ENCODE measurements around the gene WBP1. TPM values are rescaled to one million over a fixed set of nuclear protein-coding genes. Genes with fewer than 3 reads are reported as not detected.
A peak's percentile ranks its signal among the peaks of the same experiment; 100 is the strongest.

Gene WBP1
- total RNA-seq, 5 donors from 2014 or later (not counting 1 experiment from before 2014, with no cell fraction given): 80.2 to 104 (median 98.2) TPM

DNA sequence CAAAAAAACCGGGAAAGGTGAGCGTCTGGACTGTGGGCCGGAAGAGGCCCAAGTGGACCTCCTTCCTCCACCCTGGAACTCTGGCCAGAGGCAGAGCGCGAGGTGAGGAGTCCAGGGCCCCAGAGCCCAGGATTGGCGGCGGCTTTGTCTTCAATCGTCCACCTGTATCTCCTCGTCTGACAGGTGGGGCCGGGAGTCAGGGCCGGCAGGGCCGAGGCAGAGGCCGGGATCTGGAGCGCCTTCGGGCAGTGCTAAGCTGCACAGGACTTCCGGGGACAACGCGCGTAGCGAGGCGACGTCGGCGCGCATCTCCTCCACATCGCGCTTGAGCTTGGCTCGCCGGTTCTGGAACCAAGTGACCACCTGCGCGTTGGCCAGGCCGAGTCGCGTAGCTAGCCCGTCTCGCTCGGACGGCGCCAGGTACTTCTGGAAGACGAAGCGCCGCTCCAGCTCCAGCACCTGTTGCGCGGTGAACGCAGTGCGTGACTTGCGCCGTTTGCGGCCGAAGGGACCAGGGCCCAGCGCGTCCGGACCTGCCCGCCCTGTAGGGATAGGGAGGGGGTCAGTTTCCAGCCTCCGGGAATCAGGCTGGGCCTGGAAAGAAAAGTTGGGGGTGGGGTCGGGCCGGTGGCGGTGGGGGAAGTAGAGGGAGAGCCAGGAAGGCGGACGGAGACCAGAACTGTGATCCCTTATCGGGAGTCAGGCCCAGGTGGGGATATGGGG is 39.7 kb downstream of the WBP1 start:
- H3K27ac Mint-ChIP-seq: peak overlapping the region in 1 of 2 donors; percentile 52
- peaks cover 16 to 56% of the 10 kb centered on the region in 2 experiments for H3K27me3 ChIP-seq (replicated peaks in 1 of 2; ENCODE audit: control insufficient read depth in 2 of 2, extremely low read depth in 1 of 2, insufficient read depth in 2 of 2, low read length in 1 of 2)
- peaks cover 39 to 49% of the 10 kb centered on the region in 2 donors for H3K27me3 Mint-ChIP-seq

DNA sequence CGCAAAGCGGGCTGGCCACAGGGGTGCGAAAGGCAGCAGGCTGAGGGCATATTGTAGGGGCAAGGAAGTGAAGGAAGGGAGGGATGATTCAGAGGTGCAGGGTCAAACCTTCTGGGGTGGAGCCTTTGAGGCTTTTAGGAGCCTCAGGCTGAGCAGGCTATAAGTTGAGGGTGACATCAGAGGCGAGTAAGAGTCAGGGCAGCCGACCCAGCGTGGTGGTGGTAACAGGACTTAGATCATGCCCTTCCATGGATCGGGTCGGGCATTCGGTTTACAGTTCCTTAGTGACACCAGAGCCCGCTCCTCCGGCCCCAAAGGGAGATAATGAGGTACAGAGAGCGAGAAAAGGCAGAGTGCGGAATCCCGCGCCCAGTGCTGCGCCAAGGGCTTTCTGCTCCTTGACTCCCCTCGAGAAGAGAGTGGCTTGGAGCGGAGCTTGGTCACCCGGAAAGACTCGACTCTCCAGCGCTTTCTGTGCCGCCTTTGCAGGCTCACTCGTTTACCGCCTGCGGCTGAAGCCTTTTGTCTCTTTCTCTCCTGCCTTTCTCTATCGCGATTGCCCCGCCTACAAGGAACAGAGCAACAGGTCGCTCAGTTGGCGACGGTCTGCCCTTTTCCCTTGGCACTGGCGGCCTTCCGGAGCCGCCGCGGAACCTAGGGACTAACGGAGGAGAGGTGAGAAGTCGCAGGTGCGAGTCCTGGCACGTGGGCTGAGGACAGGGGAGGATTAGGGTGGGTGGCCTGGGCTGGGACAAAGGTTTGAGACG is 40.4 kb downstream of the WBP1 start:
- Histone ChIP-seq H3K4me1 (ENCODE audit: control insufficient read depth in 1 of 2, extremely low read depth in 1 of 2, insufficient read depth in 2 of 2, low read length in 2 of 2) (peaks cover 6 to 48% of the 10 kb centered on the region in 2 experiments), H3K27ac (ENCODE audit: low read length) (no peak overlapping the region), H3K36me3 (ENCODE audit: control insufficient read depth in 2 of 2, extremely low read depth in 1 of 2, insufficient read depth in 1 of 2, low read length in 1 of 2) (peaks cover 0 to 4% of the 10 kb centered on the region in 2 donors), H3K4me3 (ENCODE audit: control insufficient read depth in 1 of 2, extremely low read depth in 1 of 2, low read length in 1 of 2) (peak overlapping the region; percentile 48 to 61), H3K9me3 (no peaks in the 10 kb centered on the region), H3K27me3 (replicated peaks in 1 of 2; ENCODE audit: control insufficient read depth in 2 of 2, extremely low read depth in 1 of 2, insufficient read depth in 2 of 2, low read length in 1 of 2) (peaks cover 17 to 64% of the 10 kb centered on the region in 2 experiments)
- peak overlapping the region; percentile 76 to 82 (median 81) for H3K4me3 Mint-ChIP-seq
- CTCF ChIA-PET: interaction anchor here in 1 of 2 donors (0.6 kb wide), 1 partner anchor 519 kb away, joined by 3 read pairs; no protein-coding TSS in a partner anchor
- POLR2A ChIA-PET: interaction anchor here in 1 of 2 donors (0.6 kb wide), 1 partner anchor 25 kb away, joined by 3 read pairs; no protein-coding TSS in a partner anchor
- H3K36me3 Mint-ChIP-seq: peaks cover 7% of the 10 kb centered on the region
- WGBS (ENCODE audit: insufficient coverage): 2% methylated on average over 39 of the region's 41 CpGs
- no peaks in the 10 kb centered on the region for H3K9me3 Mint-ChIP-seq
- DNase-seq (peak in 2 of 35 experiments; percentile 15 to 27), ATAC-seq (replicated peaks in 1 of 4) (peak; percentile 23 to 41 (median 30))
- peaks cover 39 to 56% of the 10 kb centered on the region in 2 donors for H3K27me3 Mint-ChIP-seq
- H3K27ac Mint-ChIP-seq: peak overlapping the region in 1 of 2 donors; percentile 52
- peaks cover 25 to 44% (median 40%) of the 10 kb centered on the region in 3 donors for H3K4me1 Mint-ChIP-seq

More for the DNA sequence above, 39.7 kb downstream of the WBP1 start:
- Mint-ChIP-seq H3K36me3 (peaks cover 12% of the 10 kb centered on the region), H3K4me1 (peaks cover 25 to 38% (median 32%) of the 10 kb centered on the region in 3 donors), H3K4me3 (peak overlapping the region; percentile 76 to 82 (median 81)), H3K9me3 (no peaks in the 10 kb centered on the region)
- no peaks in the 10 kb centered on the region for H3K9me3 ChIP-seq
- H3K4me1 ChIP-seq (ENCODE audit: control insufficient read depth in 1 of 2, extremely low read depth in 1 of 2, insufficient read depth in 2 of 2, low read length in 2 of 2): peaks cover 6 to 40% of the 10 kb centered on the region in 2 experiments
- POLR2A ChIA-PET: no interaction called here
- CTCF ChIA-PET: interaction anchor here in 1 of 2 donors (0.6 kb wide), 1 partner anchor 518 kb away, joined by 3 read pairs; no protein-coding TSS in a partner anchor
- H3K4me3 ChIP-seq (ENCODE audit: control insufficient read depth in 1 of 2, extremely low read depth in 1 of 2, low read length in 1 of 2): peak overlapping the region; percentile 48 to 64
- ATAC-seq (replicated peaks in 1 of 4) (peak in 3 of 4 experiments; percentile 38 to 62 (median 43)), DNase-seq (peak in 1 of 35 experiments; percentile 54)
- WGBS (ENCODE audit: insufficient coverage): 7% methylated on average over 59 of the region's 61 CpGs
- H3K27ac ChIP-seq (ENCODE audit: low read length): no peak overlapping the region
- peaks cover 2 to 12% of the 10 kb centered on the region in 2 donors for H3K36me3 ChIP-seq (ENCODE audit: control insufficient read depth in 2 of 2, extremely low read depth in 1 of 2, insufficient read depth in 1 of 2, low read length in 1 of 2)

DNA sequence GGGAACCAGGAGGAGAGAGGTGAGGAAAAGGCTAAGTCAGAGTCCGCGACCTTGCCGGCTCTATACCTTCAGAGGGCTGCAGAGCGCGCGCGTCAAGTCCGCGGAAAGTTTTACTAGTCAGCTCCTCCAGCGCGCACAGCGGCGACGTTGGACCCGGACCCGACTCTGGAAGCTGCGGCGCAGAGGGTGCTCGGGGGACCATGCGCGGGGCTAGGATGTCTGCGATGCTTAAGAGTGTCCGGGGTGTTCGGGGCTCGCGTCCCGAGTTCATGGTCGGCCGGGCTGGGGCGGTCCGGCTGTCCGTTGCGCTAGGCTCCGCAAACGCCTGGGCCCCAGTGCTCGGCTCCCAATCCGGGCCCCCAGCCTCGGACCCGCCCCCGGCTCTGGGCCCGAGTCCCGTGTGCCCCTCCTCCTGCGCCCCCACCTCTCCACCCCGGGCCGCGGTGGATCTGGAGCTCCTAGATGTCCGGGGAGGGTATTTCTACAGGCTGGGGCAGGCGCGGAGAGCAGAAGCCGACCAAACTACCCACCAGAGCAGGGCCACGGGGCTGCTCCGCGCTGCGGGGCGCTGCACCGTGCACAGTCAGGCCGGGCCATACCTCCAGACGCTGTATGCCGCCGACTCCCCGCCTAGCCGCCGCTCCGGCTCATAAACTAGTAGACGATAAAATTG is 41.2 kb downstream of the WBP1 start, which contains the start of gene LBX2:
TSS of gene LBX2 (minus strand) at position 337 of the 673 bp plus-strand sequence. CDS start at position 271, 66 bp downstream.
- peak in 2 of 35 experiments; percentile 22 to 38 for DNase-seq
- Mint-ChIP-seq H3K36me3 (peaks cover 5% of the 10 kb centered on the region), H3K9me3 (no peaks in the 10 kb centered on the region), H3K27ac (peak within 1 kb of the TSS in 1 of 2 donors; percentile 52), H3K4me1 (peaks cover 31 to 51% (median 46%) of the 10 kb centered on the region in 3 donors), H3K4me3 (peak within 1 kb of the TSS; percentile 76 to 82 (median 81)), H3K27me3 (peaks cover 44 to 63% of the 10 kb centered on the region in 2 donors)
- ChIA-PET POLR2A (interaction anchor here in 1 of 2 donors (0.6 kb wide), 1 partner anchor 25 kb away, joined by 3 read pairs; no protein-coding TSS in a partner anchor), CTCF (interaction anchor here (1.0 to 1.4 kb wide), 2 partner anchors 88 to 671 kb away, joined by 3 read pairs; no protein-coding TSS in a partner anchor)
- H3K27me3 ChIP-seq (replicated peaks in 1 of 2; ENCODE audit: control insufficient read depth in 2 of 2, extremely low read depth in 1 of 2, insufficient read depth in 2 of 2, low read length in 1 of 2): peaks cover 23 to 71% of the 10 kb centered on the region in 2 experiments
- H3K27ac ChIP-seq (ENCODE audit: low read length): no peak within 1 kb of the TSS
- WGBS (ENCODE audit: insufficient coverage): 12% methylated on average over 56 of the region's 65 CpGs
- H3K4me3 ChIP-seq (ENCODE audit: control insufficient read depth in 1 of 2, extremely low read depth in 1 of 2, low read length in 1 of 2): peak within 1 kb of the TSS; percentile 48 to 61
- H3K4me1 ChIP-seq (ENCODE audit: control insufficient read depth in 1 of 2, extremely low read depth in 1 of 2, insufficient read depth in 2 of 2, low read length in 2 of 2): peaks cover 6 to 54% of the 10 kb centered on the region in 2 experiments
- ATAC-seq (replicated peaks in 1 of 4): peak in 2 of 4 experiments; percentile 22 to 40
- no peaks in the 10 kb centered on the region for H3K9me3 ChIP-seq
- H3K36me3 ChIP-seq (ENCODE audit: control insufficient read depth in 2 of 2, extremely low read depth in 1 of 2, insufficient read depth in 1 of 2, low read length in 1 of 2): no peaks in the 10 kb centered on the region

DNA sequence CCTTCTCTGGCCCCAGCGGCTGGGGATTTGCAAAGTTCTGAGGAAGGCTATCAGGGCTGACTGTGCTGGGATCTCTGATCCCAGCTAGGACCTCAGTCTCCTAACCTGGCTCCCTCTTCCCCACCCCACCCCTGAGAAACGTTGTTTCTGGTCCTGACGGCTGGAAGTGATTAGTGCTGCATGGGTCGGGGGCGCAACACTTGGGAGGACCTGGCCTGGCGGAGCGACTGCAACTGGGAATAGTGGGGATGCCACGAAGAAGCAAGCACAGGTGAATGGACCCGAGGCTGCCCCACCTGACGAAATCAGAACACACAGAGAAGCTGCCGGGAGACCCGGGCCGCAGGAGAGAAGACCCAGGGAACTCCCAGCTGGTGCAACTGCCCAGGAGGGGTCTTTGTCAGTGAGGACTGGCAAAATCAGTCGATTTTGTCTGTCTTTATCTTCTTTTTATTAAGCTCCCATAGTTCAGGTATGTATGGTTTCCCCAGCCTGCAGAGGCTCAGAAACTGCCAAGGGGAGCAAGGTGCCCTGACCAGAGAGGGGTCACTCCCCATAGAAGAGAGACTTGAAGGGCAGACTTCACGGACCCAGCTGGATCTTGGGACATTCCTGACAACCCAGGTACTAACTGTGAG is 41.8 kb downstream of the WBP1 start:
- H3K4me1 ChIP-seq (ENCODE audit: control insufficient read depth in 1 of 2, extremely low read depth in 1 of 2, insufficient read depth in 2 of 2, low read length in 2 of 2): peaks cover 6 to 54% of the 10 kb centered on the region in 2 experiments
- no peaks in the 10 kb centered on the region for H3K9me3 ChIP-seq
- Mint-ChIP-seq H3K4me1 (peaks cover 37 to 58% (median 51%) of the 10 kb centered on the region in 3 donors), H3K27me3 (peaks cover 51 to 70% of the 10 kb centered on the region in 2 donors), H3K4me3 (peak overlapping the region in 2 of 3 donors; percentile 13 to 82), H3K9me3 (no peaks in the 10 kb centered on the region), H3K36me3 (peaks cover 12% of the 10 kb centered on the region), H3K27ac (no peak overlapping the region)
- peaks cover under 1 to 5% of the 10 kb centered on the region in 2 donors for H3K36me3 ChIP-seq (ENCODE audit: control insufficient read depth in 2 of 2, extremely low read depth in 1 of 2, insufficient read depth in 1 of 2, low read length in 1 of 2)
- H3K4me3 ChIP-seq (ENCODE audit: control insufficient read depth in 1 of 2, extremely low read depth in 1 of 2, low read length in 1 of 2): no peak overlapping the region
- ChIA-PET POLR2A (no interaction called here), CTCF (interaction anchor here (1.0 to 1.4 kb wide), 2 partner anchors 87 to 672 kb away, joined by 3 read pairs; no protein-coding TSS in a partner anchor)
- H3K27ac ChIP-seq (ENCODE audit: low read length): no peak overlapping the region
- 63% methylated on average over 10 of the region's 15 CpGs for WGBS (ENCODE audit: insufficient coverage)
- no peak for DNase-seq
- ATAC-seq (replicated peaks in 1 of 4): no peak
- H3K27me3 ChIP-seq (replicated peaks in 1 of 2; ENCODE audit: control insufficient read depth in 2 of 2, extremely low read depth in 1 of 2, insufficient read depth in 2 of 2, low read length in 1 of 2): peaks cover 23 to 76% of the 10 kb centered on the region in 2 experiments

DNA sequence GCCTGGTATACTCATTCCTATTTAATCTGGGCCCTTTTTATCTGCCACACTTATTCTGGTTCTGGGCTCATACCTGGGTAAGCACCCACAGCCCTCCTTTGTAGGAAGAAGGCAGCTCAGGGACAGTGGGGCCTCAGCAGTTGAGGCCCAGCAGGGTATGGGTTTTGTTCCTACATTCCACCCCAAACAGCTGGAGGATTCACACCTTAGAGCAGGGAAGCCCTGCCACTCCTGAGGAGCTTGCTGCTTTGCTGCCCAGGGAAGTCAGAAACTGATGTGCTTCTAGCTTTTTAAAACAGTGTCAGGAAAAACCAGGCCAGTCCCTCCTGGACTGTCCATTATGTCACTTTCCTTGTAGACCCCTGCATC is 42.3 kb downstream of the WBP1 start:
- Histone ChIP-seq H3K36me3 (ENCODE audit: control insufficient read depth in 2 of 2, extremely low read depth in 1 of 2, insufficient read depth in 1 of 2, low read length in 1 of 2) (peaks cover 5 to 10% of the 10 kb centered on the region in 2 donors), H3K9me3 (no peaks in the 10 kb centered on the region), H3K27me3 (replicated peaks in 1 of 2; ENCODE audit: control insufficient read depth in 2 of 2, extremely low read depth in 1 of 2, insufficient read depth in 2 of 2, low read length in 1 of 2) (peaks cover 23 to 81% of the 10 kb centered on the region in 2 experiments), H3K4me1 (ENCODE audit: control insufficient read depth in 1 of 2, extremely low read depth in 1 of 2, insufficient read depth in 2 of 2, low read length in 2 of 2) (peaks cover 7 to 57% of the 10 kb centered on the region in 2 experiments), H3K27ac (ENCODE audit: low read length) (no peak overlapping the region), H3K4me3 (ENCODE audit: control insufficient read depth in 1 of 2, extremely low read depth in 1 of 2, low read length in 1 of 2) (no peak overlapping the region)
- POLR2A ChIA-PET: no interaction called here
- Mint-ChIP-seq H3K9me3 (no peaks in the 10 kb centered on the region), H3K27ac (no peak overlapping the region), H3K4me1 (peaks cover 41 to 63% (median 53%) of the 10 kb centered on the region in 3 donors), H3K27me3 (peaks cover 53 to 75% of the 10 kb centered on the region in 2 donors), H3K36me3 (peaks cover 17% of the 10 kb centered on the region), H3K4me3 (peak overlapping the region in 1 of 3 donors; percentile 82)
- DNase-seq (no peak), ATAC-seq (replicated peaks in 1 of 4) (no peak)
- CTCF ChIA-PET: interaction anchor here (1.0 to 1.4 kb wide), 2 partner anchors 87 to 672 kb away, joined by 3 read pairs; no protein-coding TSS in a partner anchor
